Fibroblast of pulmonary artery (primary cell): ENCODE measurements around the gene PML.

Experiments used
- DNase-seq: peaks from one replicate; pipeline ENCODE4 v3.0.0-alpha.2; 2010; ENCODE audit warnings: low read depth
- H3K4me3 ChIP-seq: replicated peaks from 2 replicates; pipeline ENCODE4 v1.5.1; 2011; ENCODE audit warnings: low read depth, mild to moderate bottlenecking, control low read depth, low read length, moderate library complexity
- CTCF ChIP-seq: IDR thresholded peaks from 2 replicates; pipeline ENCODE4 v1.5.1; 2011; ENCODE audit warnings: mild to moderate bottlenecking, control low read depth, low read length, inconsistent platforms; ENCODE audit errors: missing control alignments

The PML gene

GRCh38 chr15:73994912-73995622 lies 551 bp downstream of the PML start:
- DNase-seq: no peak
- H3K4me3 ChIP-seq: peak overlapping the region; percentile 92
- TF ChIP-seq CTCF: no peak

- TF ChIP-seq CTCF: no peak
- DNase-seq: no peak
- H3K4me3 ChIP-seq: peak overlapping the region; percentile 92
These were observed 1.8 kb downstream of the PML start for GRCh38 chr15:73996267-73996666.

- H3K4me3 ChIP-seq: peak overlapping the region; percentile 92
- TF ChIP-seq CTCF: no peak
- peak; percentile 55 for DNase-seq
These were observed 2.4 kb downstream of the PML start for GRCh38 chr15:73996939-73997338.

- H3K4me3 ChIP-seq: peak overlapping the region; percentile 92
- DNase-seq: no peak
- no peak for TF ChIP-seq CTCF
These were observed 3.5 kb downstream of the PML start for GRCh38 chr15:73997986-73998385.

GRCh38 chr15:74006774-74007639 lies 12.5 kb downstream of the PML start:
- no peak for DNase-seq
- no peak overlapping the region for H3K4me3 ChIP-seq
- no peak for TF ChIP-seq CTCF

- no peak for TF ChIP-seq CTCF
- no peak for DNase-seq
- no peak overlapping the region for H3K4me3 ChIP-seq
These were observed 13.4 kb downstream of the PML start for GRCh38 chr15:74007820-74008371.
